NCI-H2171 (cell line): ENCODE measurements around the gene CFAP70.
A peak's percentile ranks its signal among the peaks of the same experiment; 100 is the strongest.

Experiments used
- DNase-seq: peaks from one replicate; lab custom pipeline; 2025; lab: John Stamatoyannopoulos, UW

Gene CFAP70

DNA sequence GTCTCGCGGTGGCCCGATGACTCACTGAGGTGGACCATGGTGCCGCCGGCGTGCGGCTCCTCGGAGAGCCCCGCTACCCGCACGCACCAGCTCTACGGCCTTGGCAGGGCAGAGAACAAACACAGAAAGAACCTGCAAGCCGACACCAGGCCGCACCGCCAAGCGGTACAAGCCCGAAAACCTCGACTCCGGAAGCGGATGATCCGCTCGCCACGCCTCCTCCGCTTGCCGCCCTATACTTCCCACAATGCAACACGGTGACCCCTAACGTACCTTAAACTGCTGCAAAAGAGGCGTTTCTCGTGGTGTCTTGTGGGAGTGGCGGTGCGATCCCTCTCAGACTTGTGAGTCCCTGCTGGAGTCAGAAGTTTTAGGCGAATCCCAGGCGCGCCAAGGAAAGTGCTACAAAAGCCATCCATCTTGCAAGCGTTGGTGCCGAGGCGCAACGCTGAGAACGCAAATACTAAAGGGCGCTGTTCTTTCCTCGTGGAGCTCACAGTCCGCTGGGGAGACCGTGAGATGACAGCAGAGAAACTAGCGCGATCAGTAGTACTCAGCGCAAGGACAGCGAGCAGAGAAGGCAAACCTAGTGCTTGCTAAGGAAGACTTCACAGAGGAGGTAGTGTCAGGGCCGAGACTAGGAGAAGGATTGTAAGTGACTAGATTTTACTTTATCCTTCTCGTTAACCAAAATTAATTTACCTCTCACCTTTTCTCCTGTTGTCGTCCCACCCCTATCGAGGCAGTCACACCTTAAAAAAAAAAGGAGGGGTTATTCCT, 106.0 kb downstream of the CFAP70 start, which contains the start of gene MRPS16:
TSS of gene MRPS16 (minus strand) at position 200 of the 780 bp plus-strand sequence. CDS start at position 38, 162 bp downstream.
- peak; percentile 84 for DNase-seq

DNA sequence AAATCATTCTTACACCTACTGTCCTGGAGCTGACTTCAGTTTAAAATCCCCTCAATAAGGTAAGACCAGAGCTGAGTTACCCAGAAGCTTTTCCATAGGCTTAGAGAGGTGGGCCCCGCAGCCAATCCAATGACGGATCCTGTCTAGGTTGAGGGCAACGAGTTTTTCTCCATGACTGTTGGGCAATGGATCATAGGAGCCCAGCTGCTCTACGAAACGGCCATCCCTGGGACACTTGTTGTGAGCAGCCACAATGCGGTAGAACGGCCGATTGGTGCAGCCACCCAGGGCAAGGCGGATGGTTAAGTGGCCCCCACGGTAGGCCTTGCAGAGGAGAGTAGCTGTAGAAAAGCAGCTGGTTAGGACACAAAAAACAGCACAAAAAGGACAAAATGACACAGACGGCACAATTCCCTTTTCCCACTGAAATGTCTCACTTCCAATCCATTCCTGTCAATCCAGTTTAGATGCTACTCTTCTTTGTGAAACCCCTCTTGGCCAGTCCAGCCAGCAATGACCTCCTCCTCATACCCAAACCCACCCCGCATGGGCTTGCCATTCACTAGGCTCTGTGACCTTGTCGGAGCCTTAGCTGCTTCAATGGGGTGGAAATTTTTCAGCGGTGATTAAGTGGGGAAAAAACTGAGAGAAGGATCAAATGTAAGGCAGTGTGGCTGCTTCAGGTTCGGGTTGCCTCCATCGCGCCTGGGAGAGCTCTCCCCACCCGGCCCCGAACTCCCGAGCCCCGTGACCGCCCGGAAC, 106.8 kb downstream of the CFAP70 start:
- no peak for DNase-seq

DNA sequence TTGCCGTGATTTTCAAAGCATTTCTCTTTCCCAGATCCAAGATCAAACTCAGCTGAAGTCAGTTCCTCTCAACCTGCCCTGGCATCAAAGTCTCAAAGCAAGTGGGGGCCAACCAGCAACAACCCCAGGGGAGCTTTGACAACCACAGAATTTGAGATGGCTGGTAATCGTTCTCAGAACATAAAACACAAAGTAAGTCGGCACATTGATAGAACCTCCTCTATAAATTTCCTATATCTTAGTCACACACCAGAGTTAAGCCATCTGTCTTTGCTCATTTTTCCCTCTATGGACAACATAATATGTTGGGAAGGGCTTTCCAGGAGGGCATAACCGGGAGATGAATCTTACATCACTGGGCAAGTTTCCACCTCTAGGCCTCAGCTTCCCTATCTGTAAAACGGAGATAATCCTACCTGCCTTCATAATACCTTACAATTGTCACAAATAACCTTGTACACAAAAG, 110.4 kb downstream of the CFAP70 start:
- no peak for DNase-seq

DNA sequence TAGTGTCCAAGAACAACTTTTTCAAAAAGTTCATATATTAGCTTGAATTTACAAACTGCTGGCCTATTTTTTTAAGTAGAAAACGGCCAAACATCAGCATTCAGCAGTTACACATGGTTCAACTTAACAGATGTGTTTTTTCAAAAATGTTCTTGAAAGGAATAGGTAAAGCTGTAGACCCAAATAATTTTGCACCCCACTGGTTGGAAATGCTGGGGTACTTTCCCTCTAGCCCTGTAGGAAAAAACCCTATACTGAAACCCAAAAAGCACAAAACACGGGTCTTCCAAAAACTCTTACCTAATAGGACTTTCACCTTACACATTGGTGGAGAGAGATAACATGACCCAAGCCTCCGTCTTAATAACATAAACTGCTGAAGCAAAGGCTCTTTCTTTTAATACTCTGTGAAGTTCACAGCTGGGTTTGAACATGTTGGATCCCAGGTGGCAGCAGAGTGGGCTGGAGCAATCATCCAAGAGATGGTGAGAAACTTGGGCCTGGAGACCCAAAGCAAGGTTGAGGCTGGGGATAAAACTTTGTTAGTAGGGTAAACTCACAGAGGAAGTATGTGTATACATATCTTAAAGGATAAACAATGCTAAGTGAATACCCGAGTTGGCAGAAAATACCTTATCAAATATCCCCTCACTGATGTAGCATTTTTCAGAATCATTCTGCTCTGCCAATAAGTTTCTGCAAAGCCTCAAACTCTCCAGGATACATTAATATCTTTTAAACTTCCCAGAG, 111.0 kb downstream of the CFAP70 start:
- no peak for DNase-seq

DNA sequence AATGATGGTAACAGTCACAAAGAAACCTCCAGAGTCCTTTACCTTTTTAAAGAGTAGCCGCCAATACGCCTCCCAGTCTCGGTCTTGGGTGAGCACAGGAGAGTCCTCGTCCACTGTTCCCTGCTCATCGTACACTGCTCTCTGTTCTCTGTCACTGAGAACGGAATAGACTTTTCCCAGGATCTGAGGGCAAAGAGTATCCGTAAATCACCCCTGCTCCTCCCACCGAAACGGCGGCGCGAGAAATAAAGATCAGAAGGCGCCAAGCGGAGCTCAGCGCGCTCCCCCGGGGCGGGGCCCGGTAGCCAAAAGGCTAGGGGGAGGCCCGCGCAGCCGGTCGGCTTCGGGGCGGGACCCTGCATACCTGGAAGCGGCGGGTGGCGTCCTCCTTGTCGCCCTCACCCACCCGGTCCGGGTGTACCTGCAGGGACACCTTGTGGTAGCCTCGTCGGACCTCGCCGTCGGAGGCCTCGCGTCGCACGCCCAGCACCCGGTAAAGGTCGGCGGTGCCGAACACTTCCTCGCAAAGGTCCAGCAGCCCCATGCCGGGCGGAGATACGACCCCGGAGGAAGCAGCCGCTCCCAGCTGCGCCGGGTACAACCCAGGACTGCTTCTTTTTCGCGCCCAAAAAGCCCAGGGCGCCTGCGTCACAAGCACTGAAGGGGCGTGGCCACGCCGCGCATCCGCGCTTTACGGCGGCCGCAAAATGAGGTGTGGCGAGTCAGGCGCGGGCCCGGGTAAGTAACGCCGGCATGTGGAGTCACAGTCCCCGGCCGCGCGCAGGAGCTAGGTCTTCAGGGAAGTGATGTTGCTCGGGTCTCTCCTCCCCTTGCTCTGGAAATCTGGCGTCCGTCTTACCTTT, 111.8 kb downstream of the CFAP70 start, which contains the start of gene DNAJC9:
TSS of gene DNAJC9 (minus strand) at position 610 of the 863 bp plus-strand sequence. CDS start at position 544, 66 bp downstream.
- peak; percentile 85 for DNase-seq

DNA sequence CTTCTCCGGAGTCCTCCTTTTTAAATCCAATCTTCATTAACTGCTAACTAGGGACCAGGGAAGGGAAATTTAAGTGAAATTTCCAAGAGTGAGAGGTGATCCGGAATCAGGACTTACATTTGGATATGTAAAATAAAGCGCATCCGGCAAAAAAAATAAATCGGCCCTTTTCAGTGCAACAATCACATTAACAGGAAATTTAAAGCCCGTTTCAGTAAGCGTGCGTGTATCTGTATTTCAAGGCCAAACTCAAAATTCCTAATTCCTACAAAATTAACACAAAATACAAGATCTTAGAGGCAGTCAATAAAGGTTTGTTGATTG, 112.4 kb downstream of the CFAP70 start:
- no peak for DNase-seq

DNA sequence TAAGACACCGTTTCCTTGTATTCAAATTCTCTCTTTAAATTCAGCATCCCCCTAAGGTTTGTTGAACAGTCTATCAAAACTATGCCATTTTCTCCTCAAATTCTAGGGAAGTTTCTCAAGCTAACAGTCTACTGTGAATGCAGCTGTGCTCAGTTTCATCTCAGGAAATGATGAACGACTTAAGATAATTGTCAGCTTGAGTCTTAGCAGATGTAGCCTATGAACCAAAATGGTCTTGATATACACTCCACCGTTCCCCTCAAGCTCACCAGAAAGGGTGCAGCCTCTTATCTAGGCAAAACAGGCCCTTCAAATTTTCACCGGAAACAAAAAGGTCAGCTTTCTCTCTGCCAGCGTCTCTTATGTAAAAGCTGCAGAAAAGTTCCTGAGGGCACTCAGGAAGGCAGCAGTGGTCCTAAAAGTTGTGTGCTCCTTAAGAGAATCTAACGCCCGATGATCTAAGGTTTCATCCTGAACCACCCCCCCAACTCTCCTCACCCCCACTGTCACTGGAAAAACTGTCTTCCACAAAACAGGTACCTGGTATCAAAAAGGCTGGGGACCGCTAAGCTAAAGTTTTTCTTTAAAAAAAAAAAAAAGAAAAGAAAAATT, 113.7 kb downstream of the CFAP70 start:
- no peak for DNase-seq

DNA sequence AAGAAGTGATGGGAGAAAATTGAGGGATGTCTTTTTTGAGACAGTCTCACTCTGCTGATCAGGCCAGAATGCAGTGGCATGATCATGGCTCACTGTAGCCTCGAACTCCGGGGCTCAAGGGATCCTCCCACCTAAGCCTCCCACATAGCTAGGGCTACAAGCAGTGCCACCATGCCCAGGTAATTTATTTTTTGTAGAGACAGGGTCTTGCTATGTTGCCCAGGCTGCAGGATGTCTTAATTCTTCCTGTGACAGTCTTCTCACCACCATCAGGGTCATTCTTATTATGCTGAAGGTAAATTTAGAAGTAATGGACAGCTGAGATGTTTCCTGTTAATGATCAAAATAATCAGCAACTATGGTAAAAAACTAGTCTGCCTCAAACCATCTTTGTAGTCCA, 118.8 kb downstream of the CFAP70 start:
- no peak for DNase-seq

DNA sequence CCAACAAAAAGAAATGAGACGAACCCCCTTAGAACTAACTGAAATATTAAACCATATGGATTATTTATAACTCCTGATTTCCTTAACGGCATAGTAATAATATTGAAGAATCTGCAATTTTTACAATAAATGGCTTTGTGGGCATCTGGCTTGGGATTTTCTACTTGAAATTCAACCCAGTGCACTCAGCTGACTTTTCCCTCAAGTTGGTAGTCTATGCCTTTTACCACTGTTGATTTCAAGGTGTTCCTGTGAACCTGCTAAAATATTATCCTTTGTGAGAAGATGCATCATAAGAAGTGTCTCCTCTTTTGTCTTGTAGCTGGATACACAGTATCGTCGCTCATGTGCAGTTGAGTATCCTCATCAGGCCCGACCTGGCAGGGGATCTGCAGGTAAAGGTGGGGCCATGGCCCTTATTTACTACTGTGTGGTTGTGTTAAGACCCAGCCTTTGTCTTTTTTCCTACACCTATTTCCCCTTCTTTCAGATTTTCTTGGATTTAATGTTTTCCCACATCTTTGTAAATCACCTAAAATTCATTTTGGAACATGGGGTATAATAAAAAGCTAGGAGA, 119.6 kb downstream of the CFAP70 start:
- no peak for DNase-seq

DNA sequence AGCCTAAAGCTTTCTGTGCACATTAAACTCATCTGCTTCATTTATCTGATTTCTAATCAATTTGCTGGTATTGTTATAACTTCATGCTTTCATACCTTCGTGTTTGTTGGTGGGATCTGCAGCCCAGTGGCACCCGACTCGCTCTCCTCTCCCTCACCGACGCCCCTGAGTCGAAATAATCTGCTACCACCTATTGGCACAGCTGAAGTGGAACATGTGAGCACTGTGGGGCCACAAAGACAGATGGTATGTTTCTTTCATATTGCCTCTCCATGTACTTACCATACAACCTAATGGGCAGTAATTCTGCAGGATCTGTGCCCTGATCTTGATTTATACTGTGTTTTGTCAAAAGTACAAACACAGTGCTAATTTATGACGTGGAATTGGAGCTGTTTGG, 124.0 kb downstream of the CFAP70 start:
- no peak for DNase-seq

DNA sequence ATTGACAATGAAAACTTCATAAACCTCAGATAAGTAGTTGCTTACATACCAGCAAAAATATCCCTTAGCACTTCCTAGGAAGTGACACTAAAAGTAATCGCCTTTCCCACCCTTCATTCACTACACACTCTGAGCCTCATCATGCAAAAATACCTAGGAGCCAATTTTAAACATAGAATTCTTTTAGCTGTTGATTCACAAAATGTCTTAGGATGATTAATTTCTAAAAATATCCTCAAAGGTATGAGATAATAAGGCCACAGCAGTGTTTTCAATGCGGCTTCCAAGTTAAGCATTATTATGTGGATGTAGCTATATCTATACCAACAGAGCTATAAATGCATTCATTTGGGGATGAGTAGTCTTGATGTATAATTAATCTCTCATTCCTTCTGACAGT, 124.8 kb downstream of the CFAP70 start:
- DNase-seq = no peak

DNA sequence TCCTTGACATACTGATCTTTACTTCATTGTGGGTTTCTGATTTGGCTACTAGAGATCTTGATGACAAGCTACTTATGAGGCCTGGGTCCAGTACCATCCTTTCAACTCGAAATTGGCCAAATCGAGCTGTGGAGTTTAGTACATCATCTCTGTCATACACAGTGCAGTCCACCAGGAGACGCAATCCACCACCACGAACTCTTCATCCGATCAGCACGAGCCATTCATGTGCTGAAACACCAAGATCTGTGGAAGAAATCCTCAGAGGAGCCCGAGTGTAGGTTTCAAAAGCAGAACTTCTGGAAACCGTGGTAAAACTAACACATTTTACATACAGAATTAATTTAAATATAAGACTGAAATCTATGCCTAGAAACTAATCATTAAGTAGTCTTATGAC, 125.8 kb downstream of the CFAP70 start:
- DNase-seq = no peak

DNA sequence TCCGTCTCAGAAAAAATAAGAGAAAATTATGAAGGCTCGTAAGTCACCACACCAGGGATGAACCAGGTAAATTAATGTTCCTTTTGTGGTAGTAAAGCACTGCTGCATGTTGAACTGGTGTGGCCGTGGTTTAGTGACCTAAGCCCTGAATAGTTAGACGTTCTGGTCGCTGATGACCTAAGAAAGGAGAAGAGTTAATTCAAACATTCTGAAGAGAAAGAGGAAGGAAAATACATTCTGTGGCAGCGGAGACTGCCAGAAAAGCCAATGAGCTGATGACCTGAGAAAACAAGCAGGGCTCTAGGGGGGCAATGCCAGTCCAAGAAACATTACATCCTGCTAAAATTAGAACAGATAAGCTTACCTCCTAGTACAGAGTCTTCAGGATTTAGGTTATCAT, 129.1 kb downstream of the CFAP70 start:
- DNase-seq = no peak

DNA sequence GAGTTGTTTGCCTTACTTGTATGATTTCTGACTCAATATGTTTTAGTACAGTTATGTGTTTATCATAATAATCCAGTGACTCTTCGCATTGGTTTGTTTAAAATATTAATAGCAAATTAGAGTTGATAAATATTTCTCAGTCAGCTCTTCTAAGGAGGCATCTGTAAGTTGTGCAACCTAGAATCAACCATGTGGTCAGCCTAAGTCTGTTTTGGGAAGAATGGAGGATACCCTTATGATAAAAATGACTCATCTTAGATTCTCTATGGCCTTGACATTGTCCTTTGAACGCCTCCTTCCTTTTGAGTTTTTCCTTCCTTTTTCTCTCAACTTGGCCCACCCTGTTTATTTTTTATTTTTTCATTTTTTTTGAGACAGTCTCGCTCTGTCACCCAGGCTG, 130.4 kb downstream of the CFAP70 start:
- no peak for DNase-seq

DNA sequence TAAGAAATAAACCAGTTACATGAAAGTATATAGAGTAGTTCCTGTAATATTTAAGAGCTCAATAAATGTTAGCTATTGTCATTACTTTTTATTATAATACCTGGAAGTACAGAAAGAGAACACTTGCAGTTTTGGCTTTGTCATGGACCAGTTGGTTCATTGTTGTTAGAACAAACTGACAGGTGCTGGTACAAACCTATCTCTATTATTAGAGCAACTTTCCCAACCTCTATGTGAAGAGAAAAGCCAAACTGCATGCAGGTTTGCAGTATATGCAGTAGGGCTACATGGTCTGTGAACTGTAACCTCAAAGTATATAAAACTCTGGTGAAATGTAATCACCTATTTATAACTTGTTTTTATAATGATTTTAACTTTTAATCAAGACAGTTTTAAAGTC, 132.0 kb downstream of the CFAP70 start:
- no peak for DNase-seq

DNA sequence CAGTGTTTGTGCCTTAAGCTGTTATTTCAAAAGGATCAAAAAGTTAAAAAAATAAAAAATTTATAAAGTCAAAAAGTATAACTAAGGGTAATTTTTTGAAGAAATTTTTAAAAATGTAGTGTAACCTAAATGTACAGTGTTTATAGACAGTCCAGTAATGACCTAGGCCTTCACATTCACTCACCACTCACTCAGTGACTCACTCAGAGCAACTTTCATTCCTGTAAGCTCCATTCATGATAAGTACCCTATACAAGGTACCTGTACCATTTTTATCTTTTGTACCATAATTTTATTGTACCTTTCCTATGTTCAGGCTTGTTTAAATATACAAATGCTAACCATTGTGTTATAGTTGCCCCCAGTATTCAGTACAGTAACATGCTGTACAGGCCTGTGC, 133.1 kb downstream of the CFAP70 start:
- no peak for DNase-seq

DNA sequence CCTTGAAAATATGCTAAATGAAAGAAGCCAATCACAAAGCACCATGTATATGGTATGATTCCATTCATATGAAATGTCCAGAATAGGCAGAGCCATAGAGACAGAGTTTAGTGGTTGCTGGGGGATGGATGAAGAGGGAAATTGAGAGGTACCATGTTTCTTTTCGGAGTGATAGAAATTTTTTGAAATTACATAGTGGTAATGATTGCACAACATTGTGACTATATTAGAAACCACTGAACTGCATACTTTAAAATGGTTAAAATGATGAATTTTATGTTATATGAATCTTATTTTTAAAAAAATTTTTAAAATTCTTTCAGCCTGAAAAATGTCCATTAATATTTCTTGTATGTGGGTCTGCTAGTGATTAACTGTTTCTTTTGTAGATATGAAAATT, 137.7 kb downstream of the CFAP70 start:
- no peak for DNase-seq

DNA sequence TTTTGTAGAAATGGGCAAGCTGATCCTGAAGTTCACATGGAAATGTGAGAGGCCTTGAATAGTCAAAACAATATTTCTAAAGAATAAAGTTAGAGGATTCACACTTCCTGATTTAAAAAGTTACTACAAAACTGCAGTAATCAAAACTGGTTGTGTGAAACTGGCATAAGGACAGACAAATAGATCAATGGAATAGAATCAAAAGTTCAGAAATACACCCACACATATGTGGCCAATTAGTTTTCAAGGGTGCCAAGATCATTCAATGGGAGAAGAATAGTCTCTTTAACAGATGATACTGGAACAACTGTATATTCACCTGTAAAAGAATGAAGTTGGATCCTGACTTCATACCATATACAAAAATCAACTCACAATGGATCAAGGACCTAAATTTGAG, 139.3 kb downstream of the CFAP70 start:
- no peak for DNase-seq

DNA sequence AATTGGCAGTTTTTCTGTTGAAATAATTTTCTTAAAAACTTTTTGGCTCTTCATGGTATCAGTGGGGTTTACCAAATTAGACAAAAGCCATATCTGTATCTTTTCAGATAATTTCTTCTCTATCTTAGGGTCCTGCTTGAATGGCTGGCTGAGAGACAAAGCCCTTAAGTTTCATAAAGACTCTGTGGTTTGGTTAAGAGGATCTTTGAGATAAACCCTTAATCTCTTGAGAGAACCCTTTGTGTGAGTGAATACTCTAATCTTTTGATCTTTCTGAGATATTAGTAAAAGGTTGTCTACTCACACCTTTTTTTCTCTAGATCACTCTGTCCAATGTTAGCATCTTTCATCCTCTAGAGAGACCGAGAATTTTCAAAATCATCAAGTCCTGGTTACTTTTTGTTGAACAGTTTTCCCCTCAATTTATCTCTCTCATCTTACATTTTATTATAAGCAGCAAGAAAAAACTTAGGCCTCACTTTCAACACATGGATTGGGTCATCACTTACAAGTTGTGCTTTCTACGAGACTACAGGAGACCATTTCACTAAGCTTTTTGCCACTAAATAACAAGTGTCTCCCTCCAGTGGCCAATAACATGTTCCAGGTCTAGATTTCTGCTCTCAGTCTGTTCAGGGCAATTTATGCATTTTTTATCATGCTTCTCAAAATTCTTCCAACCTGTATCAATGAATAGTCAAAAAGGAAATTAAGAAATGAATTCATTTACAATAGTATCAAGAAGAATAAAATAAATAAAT, 140.1 kb downstream of the CFAP70 start:
- DNase-seq = no peak

DNA sequence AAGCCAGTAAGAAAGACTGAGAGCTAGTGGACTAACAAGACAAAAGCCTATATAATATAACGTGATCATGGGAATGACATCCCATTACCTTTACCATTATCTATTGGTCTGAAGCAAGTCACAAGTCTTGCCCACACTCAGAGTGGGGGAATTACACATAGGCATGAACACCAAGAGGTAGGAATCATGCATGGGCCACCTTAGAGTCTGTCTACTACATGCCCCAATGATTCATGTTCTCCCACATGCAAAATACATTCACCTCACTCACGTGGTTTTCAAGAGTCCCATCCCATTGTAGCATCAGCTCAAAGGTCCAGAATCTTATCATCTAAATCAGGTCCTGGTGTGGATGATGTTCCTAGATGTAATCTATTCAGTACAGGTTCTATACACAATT, 141.0 kb downstream of the CFAP70 start:
- DNase-seq = no peak
